Endometrial microvascular endothelial cells (primary cell): Measurements from ENCODE around the gene CYP4Z1. TPM values are rescaled to one million over a fixed set of nuclear protein-coding genes. Genes with fewer than 3 reads are reported as not detected.

Experiments
- total RNA-seq: library from RNA; depleted of rRNA; stranded (reverse); fragments of >200 nt; gene quantifications from one replicate; pipeline ENCODE4 v1.2.3, GENCODE V29; 2015; ENCODE audit errors: inconsistent ontology term

The CYP4Z1 gene
- total RNA-seq, 1 donor from 2014 or later: not detected

Other genes starting within 250 kb of the CYP4Z1 start
- gene CYP4A11, start 125.8 kb upstream of the CYP4Z1 start, total RNA-seq: not detected
- gene CYP4X1, start 43.6 kb upstream of the CYP4Z1 start, total RNA-seq: not detected
- gene CYP4A22, start 70.2 kb downstream of the CYP4Z1 start, total RNA-seq: not detected
- not detected for gene PDZK1IP1, start 122.8 kb downstream of the CYP4Z1 start, total RNA-seq
- gene TAL1, start 165.0 kb downstream of the CYP4Z1 start, total RNA-seq: 22.0 TPM
- gene STIL, start 246.9 kb downstream of the CYP4Z1 start, total RNA-seq: 23.5 TPM